Mesodermal cell (in vitro differentiated cells): Measurements from ENCODE around the gene IFNGR2.

Experiments used
- H3K27ac ChIP-seq: 2 replicates; pipeline ENCODE4 v1.7.0; 2013; ENCODE audit warnings: mild to moderate bottlenecking, low read depth, low read length, moderate library complexity; ENCODE audit not compliant: severe bottlenecking
- H3K36me3 ChIP-seq: 2 replicates; pipeline ENCODE4 v1.7.1; 2013; ENCODE audit warnings: mild to moderate bottlenecking, low read length, moderate library complexity; ENCODE audit not compliant: control insufficient read depth, insufficient read depth
- H3K4me1 ChIP-seq: one replicate; pipeline ENCODE4 v1.7.1; 2013; ENCODE audit warnings: mild to moderate bottlenecking, low read length; ENCODE audit not compliant: insufficient read depth, control insufficient read depth, poor library complexity, severe bottlenecking
- H3K4me3 ChIP-seq: 2 replicates; pipeline ENCODE4 v1.7.0; 2013; ENCODE audit warnings: low read length, control low read depth, mild to moderate bottlenecking; ENCODE audit not compliant: insufficient read depth, poor library complexity, severe bottlenecking; ENCODE audit errors: extremely low read depth
- H3K9me3 ChIP-seq: 2 replicates; pipeline ENCODE4 v1.7.1; 2013; ENCODE audit warnings: mild to moderate bottlenecking, low read length, moderate library complexity; ENCODE audit not compliant: control insufficient read depth
- WGBS, 2 experiments: methylation state at CpG; one replicate each; pipeline ENCODE4 v1.1.5; 2013; ENCODE audit warnings: missing lambda C conversion rate in 2 of 2; ENCODE audit not compliant: insufficient coverage in 2 of 2; 5-methylcytosine and 5-hydroxymethylcytosine counted together

Gene IFNGR2

DNA sequence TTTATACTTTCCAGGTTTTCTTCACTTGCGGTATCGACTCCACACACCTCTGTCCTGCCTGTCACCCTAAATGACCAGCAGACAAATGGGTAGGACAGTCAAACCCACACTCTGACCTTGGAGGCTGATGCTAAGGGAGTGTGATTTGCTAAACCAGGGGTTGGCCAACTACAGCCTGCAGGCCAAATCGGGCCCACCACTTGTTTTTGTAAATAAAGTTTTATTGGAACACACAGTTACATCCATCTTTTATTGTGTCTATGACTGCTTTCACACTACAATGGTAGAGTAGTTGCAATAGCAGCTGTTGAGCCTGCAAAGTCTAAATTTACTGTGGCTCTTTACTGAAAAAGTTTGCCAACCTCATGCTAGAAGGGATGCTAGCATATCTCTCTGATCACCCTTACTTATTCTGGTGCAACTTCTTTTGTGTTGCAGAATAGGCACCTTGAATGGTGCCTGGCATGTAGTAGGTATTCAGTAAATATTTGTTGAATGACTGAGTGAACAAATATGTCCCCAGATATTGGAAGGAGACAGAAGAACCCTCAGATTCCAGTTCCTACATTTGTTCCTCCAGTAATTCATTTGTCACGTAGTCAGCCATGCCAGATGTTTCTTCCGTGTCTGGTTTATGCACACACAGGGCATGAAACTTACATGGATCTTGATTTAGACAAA is 18.6 kb downstream of the IFNGR2 start:
- Histone ChIP-seq H3K27ac (no peak overlapping the region), H3K9me3 (no peaks in the 10 kb centered on the region), H3K36me3 (peaks cover 80% of the 10 kb centered on the region), H3K4me3 (no peak overlapping the region), H3K4me1 (no peaks in the 10 kb centered on the region)
- no CpG with 5 or more reads among the region's 5 CpGs for WGBS, 2 experiments

- Histone ChIP-seq H3K4me3 (no peak overlapping the region), H3K9me3 (no peaks in the 10 kb centered on the region), H3K4me1 (no peaks in the 10 kb centered on the region), H3K36me3 (peaks cover 84% of the 10 kb centered on the region), H3K27ac (no peak overlapping the region)
- 90 to 99% methylated on average over 7 to 8 of the region's 9 CpGs for WGBS, 2 experiments
Measured at GRCh38 chr21:33424214-33424613, 21.0 kb downstream of the IFNGR2 start.

- H3K9me3 ChIP-seq, result no peaks in the 10 kb centered on the region
- no peaks in the 10 kb centered on the region for H3K4me1 ChIP-seq
- no peak overlapping the region for H3K27ac ChIP-seq
- peaks cover 84% of the 10 kb centered on the region for H3K36me3 ChIP-seq
- H3K4me3 ChIP-seq, result no peak overlapping the region
- WGBS, 2 experiments, result 100% methylated on average over 1 of the region's 3 CpGs; no CpG with 5 or more reads in 1 of the 2 experiments
Measured at GRCh38 chr21:33425825-33426224, 22.6 kb downstream of the IFNGR2 start.

- Histone ChIP-seq H3K36me3 (peaks cover 87% of the 10 kb centered on the region), H3K4me3 (no peak overlapping the region), H3K9me3 (no peaks in the 10 kb centered on the region), H3K27ac (no peak overlapping the region), H3K4me1 (no peaks in the 10 kb centered on the region)
- WGBS, 2 experiments, result 84 to 92% methylated on average over 3 to 4 of the region's 7 CpGs
Measured at GRCh38 chr21:33427051-33427450, 23.8 kb downstream of the IFNGR2 start.

DNA sequence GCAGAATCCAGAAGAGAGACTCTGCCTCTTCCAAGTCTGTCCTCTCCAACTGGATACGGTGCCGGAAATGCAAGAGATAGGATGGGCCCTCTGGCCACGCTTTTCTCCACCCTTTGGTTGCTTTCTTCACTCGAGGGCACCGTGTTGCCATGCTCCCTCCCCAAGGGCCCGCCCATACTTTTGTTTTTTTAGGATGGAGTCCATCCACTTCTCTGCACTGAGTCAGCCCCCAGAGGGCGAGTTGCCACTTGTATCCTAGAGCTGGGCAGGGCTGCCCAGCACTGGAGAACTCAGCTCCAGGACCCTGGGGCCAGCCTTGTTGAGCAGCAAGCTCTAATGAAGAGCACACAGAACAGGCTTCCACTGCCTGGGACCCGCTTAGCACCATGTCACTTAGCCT is 25.5 kb downstream of the IFNGR2 start:
- H3K27ac ChIP-seq, result no peak overlapping the region
- no peaks in the 10 kb centered on the region for H3K9me3 ChIP-seq
- peaks cover 90% of the 10 kb centered on the region for H3K36me3 ChIP-seq
- WGBS, 2 experiments, result 95 to 97% methylated on average over 8 of the region's 8 CpGs
- no peak overlapping the region for H3K4me3 ChIP-seq
- H3K4me1 ChIP-seq, result no peaks in the 10 kb centered on the region

DNA sequence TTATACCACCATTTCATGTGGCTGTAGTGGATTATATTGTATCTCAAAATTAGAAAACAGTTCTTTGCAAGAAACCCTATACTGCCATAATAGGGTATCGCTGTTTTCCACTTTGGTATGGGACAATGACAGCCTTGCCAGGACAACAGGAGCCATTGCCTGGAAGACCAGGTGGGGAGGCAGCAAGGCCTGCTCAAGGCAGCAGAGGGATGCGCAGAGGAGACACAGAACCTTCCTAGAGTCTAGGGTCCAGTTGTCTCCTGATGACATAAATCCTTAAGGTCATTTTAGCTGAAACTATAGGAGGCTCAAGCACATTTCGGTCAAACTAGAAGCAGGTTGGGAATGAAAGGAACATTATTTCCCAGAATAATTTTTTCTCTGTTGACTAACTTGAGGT is 27.6 kb downstream of the IFNGR2 start:
- Histone ChIP-seq H3K9me3 (no peaks in the 10 kb centered on the region), H3K4me1 (peaks cover 7% of the 10 kb centered on the region), H3K27ac (no peak overlapping the region), H3K36me3 (peaks cover 88% of the 10 kb centered on the region), H3K4me3 (no peak overlapping the region)
- WGBS, 2 experiments, result 90 to 100% methylated on average over 2 to 3 of the region's 3 CpGs

DNA sequence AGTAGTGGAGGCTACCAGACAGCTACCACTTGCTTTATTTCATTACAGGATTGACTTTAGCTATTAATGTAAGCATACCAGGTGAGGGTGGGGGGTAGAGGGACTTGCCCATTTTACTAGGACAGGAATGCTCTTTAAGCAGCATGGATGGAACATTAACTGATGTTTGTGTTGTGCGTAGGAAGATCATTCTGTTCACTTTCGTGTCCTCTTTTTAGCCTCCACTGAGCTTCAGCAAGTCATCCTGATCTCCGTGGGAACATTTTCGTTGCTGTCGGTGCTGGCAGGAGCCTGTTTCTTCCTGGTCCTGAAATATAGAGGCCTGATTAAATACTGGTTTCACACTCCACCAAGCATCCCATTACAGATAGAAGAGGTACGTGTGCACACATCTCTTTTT is 29.3 kb downstream of the IFNGR2 start:
- peaks cover 7% of the 10 kb centered on the region for H3K4me1 ChIP-seq
- H3K36me3 ChIP-seq, result peaks cover 93% of the 10 kb centered on the region
- no peak overlapping the region for H3K4me3 ChIP-seq
- 94 to 100% methylated on average over 3 to 6 of the region's 6 CpGs for WGBS, 2 experiments
- H3K9me3 ChIP-seq, result no peaks in the 10 kb centered on the region
- H3K27ac ChIP-seq, result no peak overlapping the region

DNA sequence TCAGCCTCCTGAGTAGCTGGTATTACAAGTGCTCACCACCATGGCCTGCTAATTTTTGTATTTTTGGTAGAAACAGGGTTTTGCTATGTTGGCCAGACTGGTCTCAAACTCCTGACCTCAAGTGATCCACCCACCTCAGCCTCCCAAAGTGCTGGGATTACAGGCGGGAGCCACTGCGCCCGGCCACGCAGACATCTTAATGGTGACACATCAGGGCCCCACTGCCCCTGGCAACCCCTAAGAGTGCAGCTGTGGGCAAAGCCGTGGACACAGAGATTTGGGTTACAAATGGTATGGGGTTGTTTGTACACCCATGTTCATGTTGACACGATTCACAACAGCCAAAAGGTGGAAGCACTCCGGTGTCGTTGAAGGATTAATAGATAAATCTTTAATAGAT is 29.8 kb downstream of the IFNGR2 start:
- Histone ChIP-seq H3K27ac (no peak overlapping the region), H3K9me3 (no peaks in the 10 kb centered on the region), H3K4me3 (no peak overlapping the region), H3K36me3 (peaks cover 93% of the 10 kb centered on the region), H3K4me1 (peaks cover 7% of the 10 kb centered on the region)
- 93 to 97% methylated on average over 5 of the region's 8 CpGs for WGBS, 2 experiments

DNA sequence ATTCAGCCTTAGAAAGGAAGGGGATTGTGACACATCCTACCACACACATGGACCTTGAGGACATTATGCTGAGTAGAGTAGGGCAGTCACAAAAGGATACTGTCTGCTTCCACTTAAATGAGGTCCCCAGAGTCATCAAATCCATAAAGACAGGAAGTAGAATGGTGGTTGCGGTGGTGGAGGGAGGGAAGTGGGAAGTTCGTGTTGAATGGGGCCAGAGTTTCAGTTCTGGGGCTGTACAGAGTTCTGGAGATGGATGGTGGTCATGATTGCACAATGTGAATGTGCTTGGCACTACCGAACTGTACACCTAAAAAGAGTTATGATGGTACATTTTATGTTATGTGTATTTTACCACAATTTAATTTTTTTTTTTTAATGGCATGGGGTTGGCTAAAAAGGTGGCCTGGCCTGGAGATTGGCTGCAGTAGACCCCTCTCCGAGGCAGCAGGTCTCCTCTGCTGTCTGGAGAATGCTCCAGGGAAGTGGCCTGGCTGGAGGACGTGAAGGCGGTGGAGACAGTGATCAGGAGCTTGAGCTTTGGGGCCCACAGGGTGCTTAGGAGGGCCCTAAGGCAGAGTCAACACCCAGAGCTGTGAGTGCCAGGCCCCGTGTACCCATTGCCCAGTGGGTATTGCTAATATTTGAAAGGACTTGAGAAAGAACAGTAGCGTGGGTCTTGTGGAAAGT is 30.4 kb downstream of the IFNGR2 start:
- H3K9me3 ChIP-seq, result no peaks in the 10 kb centered on the region
- H3K36me3 ChIP-seq, result peaks cover 92% of the 10 kb centered on the region
- no peak overlapping the region for H3K27ac ChIP-seq
- H3K4me1 ChIP-seq, result peaks cover 7% of the 10 kb centered on the region
- no peak overlapping the region for H3K4me3 ChIP-seq
- 97 to 98% methylated on average over 4 to 7 of the region's 8 CpGs for WGBS, 2 experiments

DNA sequence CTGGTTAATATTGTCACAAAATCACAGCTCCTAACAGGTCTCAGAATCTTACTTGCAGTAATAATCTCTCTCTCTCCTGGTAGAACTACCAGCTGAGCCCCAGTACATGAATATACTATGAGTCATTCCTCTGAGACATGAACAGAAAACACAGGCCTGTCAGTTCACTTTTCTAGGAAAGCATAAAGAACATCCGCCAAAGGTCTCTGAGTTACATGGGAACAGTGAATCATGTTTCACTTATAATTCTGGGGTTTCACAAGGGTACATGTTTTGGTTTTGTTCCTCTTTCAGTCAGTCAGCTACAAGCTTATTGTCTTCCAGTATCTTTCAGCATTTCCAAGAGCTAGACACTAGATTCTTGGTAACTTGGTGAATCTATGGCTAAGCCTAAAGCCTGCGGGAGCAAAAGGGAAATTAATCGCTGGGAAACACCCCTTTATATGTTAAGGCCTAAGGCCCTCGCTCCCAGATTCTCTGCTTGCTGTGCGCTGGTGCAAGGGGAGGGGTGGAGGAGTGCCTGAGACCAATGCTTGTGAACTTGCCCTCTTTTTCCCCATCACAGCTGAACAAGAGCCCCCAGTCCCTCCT is 31.7 kb downstream of the IFNGR2 start:
- Histone ChIP-seq H3K27ac (peak overlapping the region; percentile 58), H3K4me3 (no peak overlapping the region)
- 80 to 88% methylated on average over 1 to 5 of the region's 5 CpGs for WGBS, 2 experiments

GRCh38 chr21:33437140-33437539 is 33.9 kb downstream of the IFNGR2 start:
- H3K9me3 ChIP-seq, result no peaks in the 10 kb centered on the region

More for the DNA sequence above, 31.7 kb downstream of the IFNGR2 start:
- no peaks in the 10 kb centered on the region for H3K9me3 ChIP-seq
- H3K4me1 ChIP-seq, result peaks cover 7% of the 10 kb centered on the region
- peaks cover 80% of the 10 kb centered on the region for H3K36me3 ChIP-seq

More at GRCh38 chr21:33437140-33437539, 33.9 kb downstream of the IFNGR2 start:
- 80% methylated on average over 2 of the region's 6 CpGs; no CpG with 5 or more reads in 1 of the 2 experiments for WGBS, 2 experiments
- no peak overlapping the region for H3K4me3 ChIP-seq
- H3K27ac ChIP-seq, result no peak overlapping the region
- H3K4me1 ChIP-seq, result peaks cover 7% of the 10 kb centered on the region
- peaks cover 57% of the 10 kb centered on the region for H3K36me3 ChIP-seq
